NT2/D1 (cell line): ENCODE measurements around the gene AVPR2.

ENCODE experiments used
- YY1 ChIP-seq: IDR thresholded peaks from 2 replicates; pipeline ENCODE4 v1.6.1; 2011; ENCODE audit not compliant: insufficient read length, insufficient read depth
- ZNF274 ChIP-seq: IDR thresholded peaks from 2 replicates; pipeline ENCODE4 v1.6.1; 2011; ENCODE audit warnings: mild to moderate bottlenecking, low read depth, low read length

- no peak for TF ChIP-seq ZNF274
- TF ChIP-seq YY1: no peak
Measured at GRCh38 chrX:153909024-153909979, 4.8 kb downstream of the AVPR2 start.
